Endometrial microvascular endothelial cells (primary cell): ENCODE data around the gene PLEKHG4. TPM values are rescaled to one million over a fixed set of nuclear protein-coding genes. Genes with fewer than 3 reads are reported as not detected.

Experiments used
- in situ Hi-C: cut with HindIII; loops from 2 replicates; pipeline ENCODE4 v1.10.0; 2017; ENCODE audit warnings: low sequenced_read_pairs, low pct_unique_long_range_greater_than_20kb; ENCODE audit errors: inconsistent ontology term
- total RNA-seq: library from RNA; depleted of rRNA; stranded (reverse); fragments of >200 nt; gene quantifications from one replicate; pipeline ENCODE4 v1.2.3, GENCODE V29; 2015; ENCODE audit errors: inconsistent ontology term

The PLEKHG4 gene
- total RNA-seq, 1 donor from 2014 or later = 69.4 TPM

GRCh38 chr16:67304020-67304419 lies 24.7 kb downstream of the PLEKHG4 start:
- in situ Hi-C loops = no loop called here

GRCh38 chr16:67305216-67306071 lies 26.1 kb downstream of the PLEKHG4 start:
- in situ Hi-C loops = no loop called here

- in situ Hi-C loops = no loop called here
Observed at GRCh38 chr16:67310561-67310960, 31.2 kb downstream of the PLEKHG4 start.

GRCh38 chr16:67311607-67312488 lies 32.5 kb downstream of the PLEKHG4 start:
- in situ Hi-C loops = no loop called here

GRCh38 chr16:67312719-67313118 lies 33.4 kb downstream of the PLEKHG4 start:
- in situ Hi-C loops = no loop called here

- in situ Hi-C loops = no loop called here
Observed at GRCh38 chr16:67317853-67318252, 38.5 kb downstream of the PLEKHG4 start.

- in situ Hi-C loops = no loop called here
Observed at GRCh38 chr16:67326115-67326471, 46.8 kb downstream of the PLEKHG4 start.

GRCh38 chr16:67326472-67327309 lies 47.4 kb downstream of the PLEKHG4 start, which contains the start of the genes KCTD19 and LRRC36:
Gene KCTD19, minus strand, starts transcription at chr16:67326741. Its CDS starts 34 bp downstream, at chr16:67326707.
Gene LRRC36, plus strand, starts transcription at chr16:67326815. Its CDS starts 48 bp downstream, at chr16:67326863.
- in situ Hi-C loops = no loop called here

GRCh38 chr16:67327743-67328142 lies 48.4 kb downstream of the PLEKHG4 start:
- in situ Hi-C loops = no loop called here

- in situ Hi-C loops = no loop called here
Observed at GRCh38 chr16:67329901-67330300, 50.6 kb downstream of the PLEKHG4 start.

GRCh38 chr16:67333315-67333714 lies 54.0 kb downstream of the PLEKHG4 start:
- in situ Hi-C loops = no loop called here

GRCh38 chr16:67336116-67336515 lies 56.8 kb downstream of the PLEKHG4 start:
- in situ Hi-C loops = no loop called here

- in situ Hi-C loops = no loop called here
Observed at GRCh38 chr16:67336648-67337047, 57.3 kb downstream of the PLEKHG4 start.

Other genes starting within 250 kb of the PLEKHG4 start
- 21.8 TPM for gene PHAF1, start 169.6 kb upstream of the PLEKHG4 start, total RNA-seq
- gene B3GNT9, start 128.5 kb upstream of the PLEKHG4 start, total RNA-seq = 4.7 TPM
- gene TRADD, start 119.6 kb upstream of the PLEKHG4 start, total RNA-seq = 33.0 TPM
- 13.6 TPM for gene FBXL8, start 119.6 kb upstream of the PLEKHG4 start, total RNA-seq
- gene HSF4, start 114.8 kb upstream of the PLEKHG4 start, total RNA-seq = not detected
- 37.5 TPM for gene NOL3, start 109.0 kb upstream of the PLEKHG4 start, total RNA-seq
- 5.6 TPM for gene MATCAP1, start 95.6 kb upstream of the PLEKHG4 start, total RNA-seq
- 6.9 TPM for gene EXOC3L1, start 89.4 kb upstream of the PLEKHG4 start, total RNA-seq
- gene E2F4, start 87.4 kb upstream of the PLEKHG4 start, total RNA-seq = 163 TPM
- 0.37 TPM for gene ELMO3, start 80.4 kb upstream of the PLEKHG4 start, total RNA-seq
- 41.0 TPM for gene TMEM208, start 52.4 kb upstream of the PLEKHG4 start, total RNA-seq
- 57.5 TPM for gene FHOD1, start 32.1 kb upstream of the PLEKHG4 start, total RNA-seq
- 1.7 TPM for gene SLC9A5, start 30.6 kb upstream of the PLEKHG4 start, total RNA-seq
- under 0.01 TPM for gene KCTD19, start 47.2 kb downstream of the PLEKHG4 start, total RNA-seq
- gene LRRC36, start 47.3 kb downstream of the PLEKHG4 start, total RNA-seq = 0.56 TPM
- 1.4 TPM for gene TPPP3, start 114.0 kb downstream of the PLEKHG4 start, total RNA-seq
- gene ZDHHC1, start 136.9 kb downstream of the PLEKHG4 start, total RNA-seq = 5.0 TPM
- gene HSD11B2, start 151.6 kb downstream of the PLEKHG4 start, total RNA-seq = not detected
- 175 TPM for gene ATP6V0D1, start 201.6 kb downstream of the PLEKHG4 start, total RNA-seq
- gene AGRP, start 204.0 kb downstream of the PLEKHG4 start, total RNA-seq = not detected
- 47.0 TPM for gene RIPOR1, start 249.3 kb downstream of the PLEKHG4 start, total RNA-seq